Left renal cortex interstitium (tissue), 4 donors: ENCODE results near the gene RYR2. TPM values are rescaled to one million over a fixed set of nuclear protein-coding genes. Genes with fewer than 3 reads are reported as not detected.
A peak's percentile ranks its signal among the peaks of the same experiment; 100 is the strongest.
"Not testable (repeated sequence)": the region's sequence is repeated elsewhere in the genome, so short reads cannot be mapped to it uniquely, and the experiment has no call there.

Source experiments
- DNase-seq, 4 donors: peaks; one replicate each; pipeline ENCODE4 v3.0.0-alpha.2; 2013; ENCODE audit warnings: low read depth in 4 of 4, low spot score in 2 of 4, missing footprints in 1 of 4
- polyA plus RNA-seq, 4 donors: library from polyadenylated mRNA; unstranded; fragments of 120-200 nt; gene quantifications; one replicate each; pipeline ENCODE4 v1.2.1, GENCODE V29; 2013; ENCODE audit not compliant: insufficient read length in 4 of 4

Gene RYR2
- polyA plus RNA-seq, 4 donors: 1.1 to 1.4 (median 1.2) TPM

GRCh38 chr1:237134929-237135328 is 92.9 kb downstream of the RYR2 start:
- no peak for DNase-seq

GRCh38 chr1:237138551-237138950 is 96.6 kb downstream of the RYR2 start:
- no peak for DNase-seq

- no peak for DNase-seq
These were observed 97.7 kb downstream of the RYR2 start for GRCh38 chr1:237139732-237140131.

GRCh38 chr1:237140986-237141385 is 99.0 kb downstream of the RYR2 start:
- no peak for DNase-seq

GRCh38 chr1:237141502-237141901 is 99.5 kb downstream of the RYR2 start:
- no peak for DNase-seq

GRCh38 chr1:237145379-237146135 is 103.6 kb downstream of the RYR2 start:
- DNase-seq: no peak

- peak in 3 of 4 donors; percentile 45 to 62 (median 49) for DNase-seq
These were observed 104.3 kb downstream of the RYR2 start for GRCh38 chr1:237146241-237146640.

- DNase-seq: no peak
These were observed 107.9 kb downstream of the RYR2 start for GRCh38 chr1:237149857-237150256.

GRCh38 chr1:237151979-237152378 is 110.0 kb downstream of the RYR2 start:
- DNase-seq: not testable (repeated sequence)

- DNase-seq: no peak
These were observed 110.7 kb downstream of the RYR2 start for GRCh38 chr1:237152506-237153335.

GRCh38 chr1:237154157-237154556 is 112.2 kb downstream of the RYR2 start:
- DNase-seq: no peak

GRCh38 chr1:237164406-237165352 is 122.7 kb downstream of the RYR2 start:
- DNase-seq: no peak

- no peak for DNase-seq
These were observed 124.1 kb downstream of the RYR2 start for GRCh38 chr1:237166086-237166485.

- no peak for DNase-seq
These were observed 124.7 kb downstream of the RYR2 start for GRCh38 chr1:237166593-237167101.

GRCh38 chr1:237170149-237170548 is 128.2 kb downstream of the RYR2 start:
- DNase-seq: no peak

- DNase-seq: no peak
These were observed 129.6 kb downstream of the RYR2 start for GRCh38 chr1:237171454-237172117.

- no peak for DNase-seq
These were observed 130.1 kb downstream of the RYR2 start for GRCh38 chr1:237172118-237172485.

- no peak for DNase-seq
These were observed 137.5 kb downstream of the RYR2 start for GRCh38 chr1:237179503-237179902.

- no peak for DNase-seq
These were observed 138.3 kb downstream of the RYR2 start for GRCh38 chr1:237180256-237180655.

GRCh38 chr1:237181743-237182317 is 139.8 kb downstream of the RYR2 start:
- DNase-seq: no peak
